GM19397 (cell line): ENCODE data around the gene PDE8A.
"Not testable (repeated sequence)": the region's sequence is repeated elsewhere in the genome, so short reads cannot be mapped to it uniquely, and the experiment has no call there.

Experiments used
- ATAC-seq: cut with Tn5 transposase; IDR thresholded peaks from one replicate; pipeline ENCODE4 v1.9.1; 2021; ENCODE audit warnings: mild to moderate bottlenecking, moderate library complexity; ENCODE audit not compliant: unreplicated experiment

The PDE8A gene

DNA sequence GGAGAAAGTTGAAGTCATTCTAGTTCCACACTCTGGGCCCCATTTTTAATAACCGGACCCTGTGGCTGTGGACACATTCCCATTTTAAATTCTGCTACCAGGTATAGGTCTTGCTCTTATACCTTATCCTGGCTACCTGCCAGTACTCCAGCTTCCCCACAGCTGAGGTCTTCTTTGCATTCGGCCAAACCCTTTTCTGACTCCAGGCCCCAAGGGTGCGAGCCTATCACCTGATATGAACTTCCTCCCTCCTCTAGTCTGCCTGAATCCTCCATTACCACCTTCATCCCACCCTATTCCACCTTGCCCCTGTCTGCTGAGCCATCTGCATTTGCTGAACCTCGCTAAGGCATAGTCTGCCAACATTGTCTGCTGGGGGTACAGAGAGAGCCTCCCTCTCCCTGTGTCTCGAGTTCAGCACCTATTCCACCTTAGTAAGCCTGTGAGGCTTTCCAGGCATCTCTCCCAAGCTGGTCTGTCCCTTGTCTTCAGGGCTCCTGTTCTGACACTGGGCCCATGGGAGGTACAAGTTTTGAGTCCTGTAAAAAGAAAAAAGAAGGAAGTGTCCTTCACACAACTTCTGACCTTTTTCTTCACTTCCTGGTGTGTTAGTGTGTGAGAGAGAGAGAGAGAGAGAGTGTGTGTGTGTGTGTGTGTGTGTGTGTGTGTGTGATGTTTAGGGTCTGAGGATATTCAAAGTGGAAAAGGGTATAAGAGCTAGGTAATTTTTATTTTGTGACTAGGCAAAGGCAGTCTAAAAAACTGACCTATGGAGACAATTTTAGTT lies 27.0 kb downstream of the PDE8A start:
- no peak for ATAC-seq

DNA sequence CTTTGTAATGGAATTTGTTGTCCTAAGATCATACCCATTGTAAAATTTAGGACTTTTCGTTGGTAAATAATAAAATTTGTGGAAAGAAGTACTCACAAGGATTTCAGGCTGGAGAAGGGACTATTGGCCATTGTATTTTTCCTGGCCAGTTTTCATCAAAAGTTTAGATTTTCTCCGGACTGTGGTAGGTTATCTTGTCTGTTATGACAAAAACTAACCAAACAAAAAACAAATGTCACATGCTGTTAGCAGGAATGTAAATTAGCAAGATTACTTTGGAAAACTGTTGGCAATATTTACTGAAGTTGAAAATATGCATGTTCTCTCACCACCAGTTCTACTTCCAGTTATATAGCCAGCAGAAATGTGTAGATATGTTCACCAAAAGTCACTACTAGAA lies 27.8 kb downstream of the PDE8A start:
- no peak for ATAC-seq

DNA sequence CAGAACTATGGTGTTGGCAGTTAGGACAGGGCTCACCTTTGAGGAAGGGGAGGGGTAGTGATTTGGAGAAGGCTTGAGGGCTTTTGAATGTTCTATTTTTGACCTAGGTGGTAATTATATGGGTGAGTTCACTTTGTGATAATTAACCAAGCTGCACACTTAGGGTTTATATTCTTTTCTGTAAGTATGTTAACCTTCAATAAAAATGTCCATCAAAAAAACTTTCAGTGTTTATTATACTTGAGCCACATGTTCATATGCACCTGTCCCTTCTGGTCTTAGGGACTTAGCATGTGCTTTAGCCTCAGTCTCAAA lies 28.4 kb downstream of the PDE8A start:
- no peak for ATAC-seq

DNA sequence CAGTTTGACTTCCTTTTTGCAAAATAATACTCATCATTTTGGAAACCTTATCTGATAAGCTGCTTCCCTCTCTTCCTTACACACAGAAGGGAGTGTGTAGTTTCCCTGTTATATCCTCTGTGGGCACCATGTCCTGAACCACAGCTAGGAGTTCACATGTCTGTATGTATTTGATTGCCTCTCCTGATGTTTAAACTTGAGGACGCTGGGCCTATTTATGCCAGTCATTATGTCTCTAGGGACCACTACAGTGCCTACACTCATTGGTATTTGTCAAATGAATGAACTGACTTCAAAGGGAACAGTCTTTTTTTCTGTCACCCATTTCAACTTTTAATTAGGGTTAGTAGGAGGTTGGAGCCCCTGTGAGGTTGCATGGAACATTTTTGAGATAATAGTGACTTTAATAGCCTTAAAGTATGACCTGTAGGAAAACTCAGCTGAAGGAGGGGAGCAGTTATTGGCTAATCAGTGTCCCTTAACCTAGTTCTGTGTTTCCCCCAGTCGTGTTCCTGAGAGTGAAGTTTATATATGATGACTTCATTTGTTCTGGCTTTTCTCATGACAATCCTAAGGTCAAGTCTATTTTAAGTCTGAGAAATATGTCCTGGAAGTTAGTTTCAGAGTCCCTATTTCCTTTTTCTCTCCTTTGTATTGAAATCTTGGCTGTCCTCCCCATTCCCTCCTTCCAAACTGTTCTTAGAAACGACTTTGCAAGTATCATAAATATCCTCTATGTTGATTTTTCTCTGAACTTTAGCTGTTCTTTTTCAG lies 28.9 kb downstream of the PDE8A start:
- no peak for ATAC-seq

DNA sequence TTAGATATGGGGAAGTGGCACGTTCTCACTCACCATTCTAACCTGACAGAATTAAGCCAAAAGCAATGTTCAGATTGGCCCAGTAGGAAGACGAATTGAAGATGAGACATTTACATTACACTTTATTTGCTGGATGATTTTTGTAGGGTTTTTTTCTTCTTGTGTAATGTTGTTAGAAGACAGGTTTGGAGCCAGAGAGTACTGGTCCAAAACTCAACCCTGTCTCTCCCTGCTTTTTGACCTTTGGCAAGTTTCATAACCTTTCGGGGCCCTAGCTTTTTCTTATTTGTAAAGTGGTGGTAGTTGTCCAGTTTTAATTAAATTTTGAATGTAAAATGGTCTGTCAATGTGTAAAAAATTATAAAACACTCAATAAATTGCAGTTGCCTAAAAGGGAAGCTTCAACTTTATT lies 29.5 kb downstream of the PDE8A start:
- no peak for ATAC-seq

DNA sequence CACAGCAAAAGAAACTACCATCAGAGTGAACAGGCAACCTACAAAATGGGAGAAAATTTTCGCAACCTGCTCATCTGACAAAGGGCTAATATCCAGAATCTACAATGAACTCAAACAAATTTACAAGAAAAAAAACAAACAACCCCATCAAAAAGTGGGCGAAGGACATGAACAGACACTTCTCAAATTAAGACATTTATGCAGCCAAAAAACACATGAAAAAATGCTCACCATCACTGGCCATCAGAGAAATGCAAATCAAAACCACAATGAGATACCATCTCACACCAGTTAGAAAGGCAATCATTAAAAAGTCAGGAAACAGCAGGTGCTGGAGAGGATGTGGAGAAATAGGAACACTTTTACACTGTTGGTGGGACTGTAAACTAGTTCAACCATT lies 30.1 kb downstream of the PDE8A start:
- ATAC-seq, result not testable (repeated sequence)

DNA sequence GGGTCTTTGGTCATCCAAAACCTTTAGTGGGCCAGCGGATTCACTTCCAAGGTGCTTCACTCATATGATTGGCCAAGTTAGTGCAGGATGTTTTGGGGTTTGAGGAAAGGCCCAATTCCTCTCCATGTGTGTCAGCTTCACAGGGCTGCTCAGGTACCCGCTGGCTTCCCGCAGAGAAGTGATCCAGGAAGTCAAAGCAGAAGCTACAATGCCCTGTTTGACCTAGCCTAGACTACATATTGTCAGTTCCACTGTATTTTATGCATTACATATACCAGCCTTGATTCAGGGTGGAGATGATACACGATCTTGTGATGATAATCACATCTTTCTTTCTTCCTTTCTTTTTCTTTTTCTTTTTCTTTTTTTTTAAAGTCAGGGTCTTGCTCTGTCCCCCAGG lies 32.1 kb downstream of the PDE8A start:
- ATAC-seq, result no peak

DNA sequence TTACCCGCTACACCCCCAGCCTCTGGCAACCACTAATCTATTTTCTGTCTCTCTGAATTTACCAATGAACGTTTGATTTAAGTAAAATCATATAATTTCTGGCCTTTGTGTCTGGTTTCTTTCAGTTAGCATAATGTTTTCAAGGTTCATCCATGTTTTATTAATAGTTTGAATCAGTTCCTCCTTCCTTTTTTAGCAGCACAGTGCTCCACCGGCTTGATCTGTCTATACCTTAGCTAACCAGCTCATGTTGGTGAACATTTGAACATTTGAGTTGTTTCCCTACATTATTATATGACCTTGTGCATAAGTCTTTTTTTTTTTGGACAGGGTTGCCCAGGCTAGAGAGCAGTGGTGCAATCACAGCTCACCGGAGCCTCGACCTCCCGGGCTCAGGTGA lies 33.3 kb downstream of the PDE8A start:
- ATAC-seq, result no peak

DNA sequence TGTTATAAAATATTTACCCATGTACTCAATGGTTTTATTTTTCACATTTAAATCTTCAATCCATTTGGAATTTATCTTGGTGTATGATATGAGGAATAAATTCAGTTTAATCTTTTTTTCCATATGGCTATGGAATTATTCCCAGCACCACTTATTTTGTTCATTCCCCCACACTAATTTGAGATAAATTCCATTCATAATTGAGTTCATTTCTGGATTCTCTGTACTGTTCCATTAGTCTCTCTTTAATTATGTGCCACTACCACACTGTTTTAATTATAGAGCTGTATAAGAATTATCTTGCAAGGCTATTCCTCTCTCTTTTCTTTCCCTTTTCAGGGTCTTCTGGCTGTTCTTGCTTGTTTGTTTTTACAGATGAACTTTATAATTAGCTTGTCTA lies 34.6 kb downstream of the PDE8A start:
- no peak for ATAC-seq

DNA sequence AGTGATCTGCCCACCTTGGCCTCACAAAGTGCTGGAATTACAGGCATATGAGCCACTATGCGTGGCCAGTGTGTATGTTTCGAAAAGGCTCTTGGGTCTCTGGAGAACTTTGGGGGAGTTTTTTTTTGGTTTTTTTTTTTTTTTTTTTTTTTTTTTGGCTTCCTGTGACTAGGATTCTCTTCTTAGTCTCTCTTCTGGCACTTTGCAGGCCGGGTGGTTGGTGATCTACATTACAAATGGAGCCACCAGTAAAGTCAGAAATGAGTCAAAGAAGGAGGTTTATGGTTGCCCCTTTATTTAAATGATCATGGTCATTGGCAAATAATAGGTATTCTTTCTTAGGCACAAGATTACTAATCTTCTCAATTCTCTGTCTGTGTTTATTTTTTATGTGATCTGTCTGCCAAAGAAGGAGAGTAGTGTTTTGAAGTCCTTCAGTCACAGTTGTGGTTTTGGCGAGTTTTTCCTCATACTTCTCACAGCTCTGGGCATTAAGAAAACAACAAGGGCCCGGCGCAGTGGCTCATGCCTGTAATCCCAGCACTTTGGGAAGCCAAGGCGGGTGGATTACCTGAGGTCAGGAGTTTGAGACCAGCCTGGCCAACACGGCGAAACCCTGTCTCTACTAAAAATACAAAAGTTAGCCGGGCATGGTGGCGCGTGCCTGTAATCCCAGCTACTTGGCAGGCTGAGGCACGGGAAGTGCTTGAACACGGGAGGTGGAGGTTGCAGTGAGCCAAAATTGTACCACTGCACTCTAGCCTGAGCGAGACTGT lies 38.3 kb downstream of the PDE8A start:
- no peak for ATAC-seq

DNA sequence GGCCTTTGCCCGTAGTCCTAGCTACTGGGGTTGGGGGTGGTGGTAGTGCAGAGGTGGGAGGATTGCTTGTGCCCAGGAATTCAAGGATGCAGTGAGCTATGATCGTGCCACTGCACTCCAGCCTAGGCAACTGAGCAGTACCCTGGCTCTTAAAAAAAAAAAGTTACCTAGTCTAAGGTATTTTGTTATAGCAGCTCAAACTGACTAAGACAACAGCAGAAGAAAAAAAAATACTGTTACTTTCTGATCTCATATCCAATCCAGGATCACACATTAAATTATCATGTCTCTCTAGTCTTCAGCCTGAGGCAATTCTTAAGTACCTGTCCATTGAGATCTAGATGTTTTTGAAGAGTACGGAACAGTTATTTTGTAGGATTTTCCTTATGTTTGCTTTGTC lies 39.8 kb downstream of the PDE8A start:
- ATAC-seq, result no peak

DNA sequence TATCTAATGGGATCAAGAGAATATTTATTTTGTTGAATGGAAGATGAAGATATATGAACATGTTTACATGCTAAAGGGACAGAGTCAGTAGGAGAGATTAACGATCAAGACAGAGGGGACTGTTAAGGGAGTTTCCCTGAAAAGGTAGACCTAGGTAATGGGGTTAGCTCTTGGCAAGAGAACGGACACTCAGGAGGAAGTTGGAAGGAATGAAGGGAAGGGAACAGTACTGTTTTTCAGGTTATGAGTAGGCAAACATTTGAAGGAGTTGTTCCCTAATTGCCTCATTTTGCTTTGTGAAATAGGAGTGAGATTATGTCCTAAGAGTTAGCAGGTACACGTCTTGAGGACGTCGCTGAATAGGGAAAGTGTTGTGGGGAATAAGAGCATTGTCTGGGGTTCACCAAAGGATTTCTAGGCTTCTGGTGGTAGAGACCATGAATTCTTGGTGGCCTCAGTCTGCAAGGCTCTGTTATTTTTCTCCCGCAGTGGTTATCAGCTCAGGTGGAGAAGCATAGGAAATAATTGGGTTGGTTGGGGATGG lies 41.3 kb downstream of the PDE8A start:
- ATAC-seq, result no peak

DNA sequence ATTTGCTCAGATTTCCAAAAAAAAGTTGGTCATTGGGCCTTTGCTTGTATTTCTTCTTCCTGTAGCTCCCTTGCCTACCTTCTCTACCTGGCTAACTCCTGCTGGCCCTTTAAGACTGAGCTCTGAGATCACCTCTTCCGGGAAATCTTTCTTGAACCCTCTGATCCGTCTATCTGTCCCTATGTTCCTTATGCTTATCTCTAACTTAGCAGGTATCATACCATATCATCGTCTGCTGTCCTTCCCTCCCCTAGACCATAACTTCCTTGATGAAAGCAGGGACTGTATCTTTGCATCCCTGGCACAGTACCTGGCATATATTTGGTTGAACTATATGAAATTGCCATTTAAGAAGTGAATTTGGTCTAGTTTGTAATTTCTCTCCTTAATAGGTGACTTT lies 42.3 kb downstream of the PDE8A start:
- no peak for ATAC-seq

DNA sequence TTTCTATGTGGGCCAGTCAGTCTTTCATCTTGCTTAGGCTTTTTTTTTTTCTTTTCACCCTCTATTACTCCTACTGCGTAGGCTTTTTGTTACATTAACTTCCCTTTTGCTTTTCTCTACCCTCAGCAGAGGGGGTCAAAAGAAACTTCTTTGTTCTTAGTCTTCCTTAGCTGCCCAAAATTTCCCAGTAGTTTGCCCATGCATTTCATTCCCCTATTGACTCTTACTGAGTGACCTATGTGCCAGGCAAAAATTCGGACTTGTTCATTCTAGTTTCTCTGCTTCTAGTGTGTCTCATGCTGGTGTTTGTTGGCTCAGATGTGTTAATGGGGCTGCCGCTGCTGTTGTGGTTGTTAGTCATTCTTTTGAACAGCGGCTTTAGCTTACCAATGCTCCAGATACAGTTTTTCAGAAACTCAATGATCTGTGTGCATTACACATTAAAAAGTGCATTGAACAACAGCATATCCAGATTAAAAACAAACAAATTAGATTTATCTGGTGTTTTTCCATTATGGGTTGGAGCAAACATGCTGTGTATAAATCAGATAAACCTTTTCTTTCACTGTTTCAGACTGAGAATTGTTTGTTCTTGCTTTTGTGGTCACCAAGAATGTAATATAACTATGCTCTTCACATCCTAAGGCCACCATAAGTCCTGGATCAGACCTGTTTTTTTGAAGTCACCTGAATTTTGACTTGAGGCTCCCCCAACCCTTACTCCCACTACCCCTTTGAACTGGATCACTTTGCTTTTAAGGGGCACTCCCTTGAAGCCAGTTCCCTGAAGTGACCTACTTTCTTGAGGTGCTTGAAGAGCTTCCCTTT lies 43.1 kb downstream of the PDE8A start:
- no peak for ATAC-seq

DNA sequence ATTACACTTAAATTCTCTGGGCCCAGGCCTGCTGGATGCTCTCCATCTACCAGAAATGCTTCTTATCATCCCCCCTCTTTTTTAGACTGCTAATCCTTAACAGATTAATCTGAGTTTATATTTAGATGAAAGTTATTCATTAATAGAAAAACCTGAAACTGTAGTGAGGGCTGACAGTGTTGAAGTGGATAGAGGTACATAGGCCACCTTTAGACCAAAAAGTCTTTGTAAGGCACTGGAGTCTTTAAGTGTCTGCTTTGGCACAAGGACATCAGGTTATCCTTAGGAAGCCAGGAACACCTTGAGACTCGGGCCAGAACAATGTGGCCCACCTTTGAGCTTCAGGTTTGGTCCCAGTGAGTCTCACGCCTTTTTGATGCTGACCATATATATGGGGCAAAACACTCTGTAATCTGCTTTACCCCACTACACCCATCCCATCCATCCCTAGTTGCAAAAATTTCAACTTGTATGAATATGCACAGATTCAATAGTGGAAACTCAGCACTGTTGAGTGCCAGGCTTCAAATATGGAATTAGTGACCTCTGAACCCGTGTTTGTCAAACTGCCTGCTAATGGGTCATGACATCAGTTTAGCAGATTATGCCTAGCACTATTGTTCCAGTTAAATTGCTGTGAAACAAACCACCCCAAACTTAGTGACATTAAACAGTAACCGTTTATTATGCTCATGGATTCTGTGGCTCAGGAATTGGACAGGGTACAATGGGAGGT lies 44.0 kb downstream of the PDE8A start:
- ATAC-seq, result no peak

DNA sequence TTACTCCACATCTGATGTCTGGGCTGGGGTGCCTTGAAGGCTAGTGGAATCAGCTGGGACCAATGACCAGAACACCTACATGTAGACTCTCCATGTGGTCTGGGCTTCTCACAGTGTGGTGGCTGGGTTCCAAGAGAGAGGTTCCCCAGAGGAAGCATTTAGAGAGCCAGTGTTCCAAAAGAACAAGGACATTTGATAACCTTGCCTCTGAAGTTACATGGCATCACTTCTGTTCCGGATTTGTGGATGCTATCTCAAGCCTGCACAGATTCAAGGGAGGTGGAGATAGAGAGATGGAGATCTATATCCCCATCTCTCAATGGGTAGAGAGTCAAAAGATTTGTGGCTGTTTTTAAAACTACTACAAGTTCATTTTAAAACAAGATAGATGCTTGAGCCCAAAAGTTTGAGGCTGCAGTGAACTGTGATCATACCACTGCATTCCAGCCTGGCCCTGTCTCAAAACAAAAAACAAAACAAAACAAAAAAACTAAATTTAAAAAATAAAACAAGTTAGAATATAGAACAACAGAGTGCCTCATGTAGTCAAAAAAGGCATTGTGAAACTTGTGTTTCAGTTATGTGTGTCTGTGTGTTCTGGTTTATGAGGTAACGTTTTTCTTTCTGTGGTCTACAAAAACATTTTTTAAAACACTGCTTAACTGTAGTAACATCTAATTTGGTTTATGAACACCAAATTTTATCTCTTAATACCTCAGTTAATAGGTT lies 44.8 kb downstream of the PDE8A start:
- no peak for ATAC-seq

DNA sequence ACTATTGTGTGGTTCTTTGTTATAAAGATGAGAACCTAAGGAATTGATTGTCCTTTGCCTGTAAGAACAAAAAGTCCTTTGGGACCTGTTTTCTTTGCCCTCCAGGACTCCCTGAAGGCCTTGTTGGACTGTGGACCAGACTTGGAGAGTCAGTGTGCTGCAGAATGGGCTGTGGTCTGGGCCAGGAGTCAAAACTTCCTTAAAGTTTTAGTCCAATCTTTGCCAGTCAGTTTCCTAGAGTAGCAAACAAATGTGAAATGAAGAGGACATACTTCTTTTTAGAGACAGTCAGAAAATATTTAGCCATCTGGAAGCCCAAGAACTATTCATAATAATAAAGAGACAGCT lies 45.4 kb downstream of the PDE8A start:
- ATAC-seq, result no peak

DNA sequence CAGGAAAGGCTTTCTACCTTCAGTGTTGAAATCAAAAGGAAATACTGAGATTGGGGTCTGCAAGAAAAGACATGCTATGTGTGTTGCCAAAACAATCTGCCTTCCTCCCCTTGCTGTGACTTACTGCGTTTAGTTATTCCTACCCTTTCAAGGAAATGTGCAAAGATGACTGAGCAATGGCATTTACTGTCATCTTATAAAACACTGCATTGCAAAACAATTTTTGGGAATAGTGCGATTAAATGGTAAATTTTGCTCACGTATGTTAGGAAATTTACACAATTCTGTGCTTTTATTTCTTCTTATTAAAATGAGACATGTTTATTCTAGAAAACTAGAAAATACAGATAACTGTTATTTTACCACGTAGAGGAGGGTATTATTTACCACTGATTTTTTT lies 45.8 kb downstream of the PDE8A start:
- no peak for ATAC-seq

DNA sequence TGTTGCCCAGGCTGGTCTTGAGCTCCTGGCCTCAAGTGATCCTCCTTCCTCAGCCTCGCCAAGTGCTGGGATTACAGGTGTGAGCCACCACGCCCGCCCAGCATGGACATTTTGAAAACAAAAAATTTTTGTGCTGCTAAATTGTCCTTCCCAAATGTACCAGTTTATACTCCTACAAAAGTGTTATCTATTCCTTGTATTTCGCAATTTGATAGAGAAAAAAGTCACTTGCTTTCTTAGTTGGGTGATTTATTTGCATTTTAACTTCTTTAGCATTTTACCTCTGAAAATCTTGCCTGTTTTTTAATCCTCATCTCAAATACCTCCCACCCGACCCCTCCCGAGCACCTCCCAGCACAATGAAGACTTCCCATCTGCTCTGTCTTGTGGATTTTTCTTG lies 46.8 kb downstream of the PDE8A start:
- no peak for ATAC-seq

DNA sequence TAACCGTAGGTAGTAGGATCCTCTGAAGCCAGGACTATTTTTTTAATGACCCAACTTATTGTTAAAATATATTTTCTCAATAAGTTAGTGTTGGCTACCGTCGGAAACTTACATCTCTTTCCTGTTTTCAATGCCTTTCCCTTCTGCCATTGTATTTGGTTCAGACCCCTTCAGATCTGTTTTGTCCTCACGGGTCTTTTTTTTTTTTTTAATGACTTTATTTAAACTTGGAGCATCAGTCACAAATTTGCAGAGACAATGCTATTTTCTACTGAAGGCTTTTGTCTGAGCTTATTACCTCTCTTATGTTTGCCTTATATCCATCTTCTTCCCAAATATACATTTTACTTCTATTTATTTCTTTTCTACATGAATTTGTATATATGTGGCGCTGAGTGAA lies 47.6 kb downstream of the PDE8A start:
- no peak for ATAC-seq
